GM12878 (cell line): Measurements from ENCODE around the gene KCND2.

ENCODE experiments used
- GABPA ChIP-seq: IDR thresholded peaks from 2 replicates; pipeline ENCODE4 v1.6.1; 2014; ENCODE audit warnings: antibody characterized with exemption, low read depth, mild to moderate bottlenecking, inconsistent platforms
- SP1 ChIP-seq: IDR thresholded peaks from one replicate; pipeline ENCODE4 v1.6.1; 2011; ENCODE audit warnings: low read depth, low read length

GRCh38 chr7:120760851-120761250 lies 487.9 kb downstream of the KCND2 start:
- TF ChIP-seq SP1, result no peak
- TF ChIP-seq GABPA, result no peak
